ENCODE measurements around the gene TRIM62.
"Not testable (repeated sequence)": the region's sequence is repeated elsewhere in the genome, so short reads cannot be mapped to it uniquely, and the experiment has no call there.

Gene TRIM62

GRCh38 chr1:33126411-33127000 lies 55.3 kb downstream of the TRIM62 start:
- no peak for TF ChIP-seq CTCF (conservative IDR thresholded peaks at IDR 0.05; ENCODE audit: low read length)
- DNase-seq (ENCODE audit: low read depth) = no peak
- peak overlapping the region; percentile 74 for H3K4me3 ChIP-seq (ENCODE audit: low read length)

GRCh38 chr1:33124647-33125046 lies 57.2 kb downstream of the TRIM62 start:
- not testable (repeated sequence) for DNase-seq (ENCODE audit: low read depth)

GRCh38 chr1:33123266-33123665 lies 58.6 kb downstream of the TRIM62 start:
- H3K4me3 ChIP-seq (ENCODE audit: low read length) = no peak overlapping the region
- no peak for DNase-seq (ENCODE audit: low read depth)
- TF ChIP-seq CTCF (conservative IDR thresholded peaks at IDR 0.05; ENCODE audit: low read length) = no peak

More at GRCh38 chr1:33124647-33125046, 57.2 kb downstream of the TRIM62 start:
- not testable (repeated sequence) for H3K4me3 ChIP-seq (ENCODE audit: low read length)

- DNase-seq (ENCODE audit: low read depth) = no peak
- no peak for TF ChIP-seq CTCF (conservative IDR thresholded peaks at IDR 0.05; ENCODE audit: low read length)
Observed at GRCh38 chr1:33122483-33123178, 59.2 kb downstream of the TRIM62 start.

GRCh38 chr1:33121728-33122127 lies 60.1 kb downstream of the TRIM62 start:
- DNase-seq (ENCODE audit: low read depth) = no peak
- no peak overlapping the region for H3K4me3 ChIP-seq (ENCODE audit: low read length)
- TF ChIP-seq CTCF (conservative IDR thresholded peaks at IDR 0.05; ENCODE audit: low read length) = no peak

More at GRCh38 chr1:33122483-33123178, 59.2 kb downstream of the TRIM62 start:
- no peak overlapping the region for H3K4me3 ChIP-seq (ENCODE audit: low read length)

- no peak for DNase-seq (ENCODE audit: low read depth)
- H3K4me3 ChIP-seq (ENCODE audit: low read length) = no peak overlapping the region
- TF ChIP-seq CTCF (conservative IDR thresholded peaks at IDR 0.05; ENCODE audit: low read length) = no peak
Observed at GRCh38 chr1:33120436-33121231, 61.2 kb downstream of the TRIM62 start.

GRCh38 chr1:33119532-33120217 lies 62.2 kb downstream of the TRIM62 start:
- no peak overlapping the region for H3K4me3 ChIP-seq (ENCODE audit: low read length)
- peak; percentile 24 for DNase-seq (ENCODE audit: low read depth)
- peak; percentile 14; the same call in 1 of the 2 replicates for TF ChIP-seq CTCF (conservative IDR thresholded peaks at IDR 0.05; ENCODE audit: low read length)
